HG03097 (cell line): ENCODE measurements around the gene TPP1.

Source experiments
- ATAC-seq: cut with Tn5 transposase; IDR thresholded peaks from one replicate; pipeline ENCODE4 v1.9.1; 2021; ENCODE audit not compliant: unreplicated experiment, low FRiP score

Gene TPP1

DNA sequence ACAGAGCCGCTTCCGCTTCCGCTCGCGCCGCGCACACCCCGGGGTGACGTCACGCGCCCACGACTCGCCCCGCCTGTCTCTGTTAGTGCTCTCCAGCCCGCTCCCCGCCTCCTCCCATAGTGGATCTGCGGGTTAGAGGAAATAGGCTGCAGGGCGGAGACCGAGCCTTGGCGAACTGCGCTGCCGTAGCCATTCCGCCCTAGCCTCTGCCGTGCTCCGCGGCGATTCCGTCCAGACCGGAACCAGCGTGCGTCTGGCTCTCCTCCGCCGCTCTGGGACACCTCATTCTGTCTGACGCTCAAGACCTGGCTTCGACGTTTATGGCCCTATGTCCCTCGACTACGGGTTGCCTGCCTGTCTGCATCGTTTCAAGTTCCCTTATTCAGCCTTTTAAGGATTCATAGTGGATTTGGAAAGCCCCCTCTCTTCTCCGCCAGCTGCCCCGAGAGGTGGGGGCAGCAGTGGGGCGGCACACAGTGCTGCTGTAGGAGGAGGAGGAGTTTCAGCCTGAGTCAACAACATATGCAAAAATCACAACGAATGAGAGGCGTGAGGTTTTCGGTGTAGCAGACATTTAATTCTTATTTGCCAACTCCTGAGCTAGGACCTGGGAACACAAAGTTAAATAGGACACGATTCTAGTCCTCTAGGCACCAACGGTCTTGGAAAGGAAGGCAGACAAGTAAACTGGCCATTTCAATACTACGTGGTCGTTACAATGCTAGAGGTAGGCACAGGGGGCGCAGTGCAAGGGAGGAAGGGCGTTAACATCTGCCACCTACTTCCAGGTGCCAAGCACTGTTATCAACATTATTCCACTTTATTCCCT is 6.8 kb downstream of the TPP1 start, which contains the start of gene TAF10:
TSS of gene TAF10 (minus strand) at position 4 of the 829 bp plus-strand sequence. CDS start 27 bp downstream, outside the sequence.
- ATAC-seq, result peak; percentile 74

GRCh38 chr11:6611963-6612212 is 7.3 kb downstream of the TPP1 start:
- ATAC-seq, result peak; percentile 11

DNA sequence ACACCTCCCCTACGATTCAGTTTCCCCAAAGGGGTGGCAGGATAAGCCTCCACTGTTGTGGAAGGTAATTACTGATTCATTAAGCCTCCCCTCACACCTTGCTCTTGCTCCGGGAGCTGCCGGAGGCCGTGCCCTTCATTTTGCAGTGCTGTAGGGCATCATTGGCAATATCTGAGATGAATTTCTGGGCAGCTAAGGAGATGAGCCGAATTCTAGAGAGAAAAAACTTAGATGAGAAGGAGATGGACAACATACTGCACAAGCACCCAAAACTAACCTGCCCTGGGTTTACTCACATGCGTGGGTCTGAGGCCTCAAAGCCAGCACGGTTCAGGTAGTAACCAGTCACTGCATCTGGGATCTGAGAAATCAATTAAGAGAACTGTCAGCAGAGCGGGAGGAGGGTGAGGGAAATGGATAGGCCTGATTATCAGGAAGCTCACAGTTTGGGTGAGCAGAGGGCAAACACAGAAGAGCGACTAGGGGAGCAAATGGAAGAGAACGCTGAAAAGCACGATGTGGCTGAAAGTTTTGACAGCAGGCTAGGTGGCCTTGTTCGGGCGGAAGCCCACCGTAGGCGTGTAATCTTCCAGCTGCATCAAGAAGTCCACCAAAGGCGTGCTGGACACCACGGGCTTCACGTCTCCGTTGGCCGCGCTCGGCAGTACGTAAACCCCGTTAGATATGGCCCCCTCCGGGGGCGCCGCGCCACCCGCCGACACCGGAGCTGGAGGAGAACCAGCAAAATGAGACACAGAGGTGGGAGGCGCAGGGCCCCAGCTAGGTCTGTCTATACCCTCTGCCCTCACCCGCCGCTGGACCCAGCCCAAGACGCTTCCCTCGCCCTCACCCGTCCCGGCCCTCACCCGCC is 7.9 kb downstream of the TPP1 start:
- ATAC-seq, result no peak

DNA sequence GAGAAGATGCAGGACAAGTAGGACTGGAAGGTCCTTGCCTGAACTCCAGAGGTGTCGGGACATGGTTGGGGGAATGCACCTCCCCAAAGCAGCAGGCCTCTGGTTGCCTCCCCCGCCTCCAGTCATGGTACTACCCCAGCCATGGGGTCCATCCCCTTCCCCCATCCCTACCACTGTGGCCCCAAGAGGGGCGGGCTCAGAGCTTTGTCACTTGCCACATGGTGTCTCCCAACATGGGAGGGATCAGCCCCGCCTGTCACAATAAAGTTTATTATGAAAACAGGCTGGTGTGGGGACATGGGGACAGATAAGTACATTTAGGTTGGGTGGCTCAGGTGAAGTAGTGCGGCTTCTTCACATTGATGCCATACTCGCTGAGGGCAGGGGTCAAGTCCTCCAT is 8.6 kb downstream of the TPP1 start:
- ATAC-seq, result no peak

- no peak for ATAC-seq
Measured at GRCh38 chr11:6609502-6610015, 9.7 kb downstream of the TPP1 start.

DNA sequence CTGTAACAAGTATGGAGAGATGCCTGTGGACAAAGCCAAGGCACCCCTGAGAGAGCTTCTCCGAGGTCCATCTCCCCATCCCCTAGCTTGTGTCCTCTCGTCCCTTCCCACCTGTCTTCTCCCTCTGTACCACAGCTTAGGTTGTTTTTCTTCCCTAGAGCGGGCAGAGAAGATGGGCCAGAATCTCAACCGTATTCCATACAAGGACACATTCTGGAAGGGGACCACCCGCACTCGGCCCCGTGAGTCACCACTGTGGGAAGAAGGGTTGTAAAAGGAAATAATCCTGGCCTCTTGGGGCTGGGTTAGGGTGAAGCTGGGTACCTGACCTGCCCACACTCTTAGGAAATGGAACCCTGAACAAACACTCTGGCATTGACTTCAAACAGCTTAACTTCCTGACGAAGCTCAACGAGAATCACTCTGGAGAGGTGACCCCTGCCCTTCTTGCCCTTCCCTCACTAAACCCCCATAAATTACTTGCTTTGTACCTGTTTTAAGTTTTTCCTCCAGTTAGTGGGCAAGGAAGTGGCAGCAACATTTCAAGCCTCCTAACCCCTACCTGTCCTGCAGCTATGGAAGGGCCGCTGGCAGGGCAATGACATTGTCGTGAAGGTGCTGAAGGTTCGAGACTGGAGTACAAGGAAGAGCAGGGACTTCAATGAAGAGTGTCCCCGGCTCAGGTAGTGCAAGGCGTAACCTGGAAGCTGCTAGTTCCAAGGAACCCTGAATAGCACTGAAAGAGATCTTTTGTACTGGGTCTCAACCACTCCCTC is 10.3 kb downstream of the TPP1 start:
- no peak for ATAC-seq

- ATAC-seq, result no peak
Measured at GRCh38 chr11:6608011-6608410, 11.2 kb downstream of the TPP1 start.

DNA sequence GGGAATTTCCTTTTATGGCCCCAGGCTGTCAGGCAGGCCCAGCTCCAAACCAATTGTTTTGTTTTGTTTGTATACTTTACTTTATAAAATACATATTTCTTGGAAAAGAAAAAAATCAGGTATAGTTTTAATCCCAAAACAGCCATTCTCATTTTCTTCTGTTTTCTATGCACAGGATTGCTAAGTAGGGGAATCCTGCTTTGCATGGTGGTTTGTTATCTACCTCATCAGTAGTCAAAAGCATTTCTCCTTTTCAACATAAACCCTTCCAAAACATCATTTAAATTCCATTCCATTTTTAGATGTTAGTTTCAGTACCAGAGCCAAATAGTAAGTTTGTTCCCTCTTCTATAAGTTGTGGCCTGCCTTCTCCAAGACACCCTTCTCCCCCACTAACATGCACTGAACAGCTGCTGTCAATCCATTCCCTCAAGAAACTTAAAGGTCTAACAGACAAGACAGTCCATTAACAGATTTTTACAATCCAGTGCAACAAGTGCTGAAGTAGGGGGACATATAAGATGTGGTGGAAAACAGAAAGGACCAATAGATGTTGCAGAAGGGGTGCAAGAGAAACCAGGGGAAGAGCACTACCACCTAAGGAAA is 11.9 kb downstream of the TPP1 start:
- ATAC-seq, result no peak

- peak; percentile 48 for ATAC-seq
Measured at GRCh38 chr11:6606471-6607189, 12.6 kb downstream of the TPP1 start.

GRCh38 chr11:6604790-6605189 is 14.4 kb downstream of the TPP1 start:
- no peak for ATAC-seq

GRCh38 chr11:6604081-6604626 is 15.1 kb downstream of the TPP1 start:
- peak; percentile 27 for ATAC-seq

DNA sequence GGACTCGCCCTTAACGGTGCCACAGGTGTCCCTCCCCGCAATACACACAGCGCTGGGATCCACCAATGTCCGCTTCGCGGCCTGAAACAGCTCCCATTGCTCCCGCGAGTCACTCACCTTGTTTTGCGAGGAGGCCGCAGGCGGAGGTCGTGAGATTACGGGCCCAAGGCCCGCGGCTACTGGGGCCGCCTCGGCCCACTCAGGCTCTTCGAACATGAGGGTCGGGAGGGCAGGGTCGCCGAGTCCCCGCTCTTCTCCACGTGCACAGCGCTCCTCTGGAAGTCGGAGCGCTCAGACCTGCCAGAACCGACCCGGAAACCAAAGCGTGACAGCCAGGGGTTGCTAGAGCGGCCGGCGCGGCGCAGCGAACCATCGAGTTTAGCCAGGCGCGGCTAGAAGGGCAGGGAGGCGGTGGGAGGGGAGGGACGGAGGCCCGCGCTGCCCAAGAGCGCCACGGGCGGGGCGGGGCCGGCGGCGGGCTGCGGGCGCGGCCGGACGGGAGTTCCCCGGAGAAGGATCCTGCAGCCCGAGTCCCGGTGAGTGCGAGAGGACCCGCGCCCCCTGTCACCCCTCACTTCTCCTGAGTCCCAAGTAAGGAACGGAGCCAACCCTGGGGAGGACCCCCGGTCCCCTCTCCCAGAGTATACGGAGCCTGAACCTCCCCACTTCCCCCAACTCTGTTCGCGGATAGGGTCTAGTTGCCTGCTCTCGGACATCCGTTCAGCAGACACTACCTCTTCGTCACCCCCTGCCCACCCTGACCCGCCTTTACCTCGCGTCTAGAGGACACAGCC is 15.7 kb downstream of the TPP1 start, which contains the start of the genes ILK and RRP8:
TSS of gene ILK (plus strand) at position 488 of the 794 bp plus-strand sequence. CDS start 498 bp downstream, outside the sequence.
TSS of gene RRP8 (minus strand) at position 330 of the 794 bp plus-strand sequence. CDS start at position 216, 114 bp downstream.
- ATAC-seq, result peak; percentile 60

GRCh38 chr11:6602096-6602940 is 16.9 kb downstream of the TPP1 start:
- ATAC-seq, result no peak

- no peak for ATAC-seq
Measured at GRCh38 chr11:6601041-6601461, 18.2 kb downstream of the TPP1 start.

- ATAC-seq, result no peak
Measured at GRCh38 chr11:6599881-6600390, 19.3 kb downstream of the TPP1 start.

DNA sequence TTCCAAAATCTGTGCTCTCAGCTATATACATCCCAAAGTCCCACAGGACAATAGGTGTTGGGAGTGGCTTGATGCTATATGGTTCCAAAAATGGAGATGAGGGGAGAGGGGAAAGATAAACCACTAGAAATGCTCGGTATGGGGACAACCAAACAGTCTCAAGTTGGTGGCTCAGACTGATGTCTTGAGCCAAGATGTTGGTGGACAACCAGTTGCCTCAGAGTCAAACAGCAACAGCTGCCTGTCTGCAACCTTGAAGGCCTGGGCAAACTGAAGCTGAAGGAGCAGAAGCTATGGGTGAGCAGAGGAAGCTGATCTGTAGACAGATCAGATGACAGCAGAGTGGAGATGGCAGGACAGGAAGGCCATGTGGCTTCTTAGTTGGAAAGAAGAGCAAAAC is 19.8 kb downstream of the TPP1 start:
- no peak for ATAC-seq

GRCh38 chr11:6598555-6598954 is 20.7 kb downstream of the TPP1 start:
- no peak for ATAC-seq
